ENCODE results near the gene KCNE4. TPM values are rescaled to one million over a fixed set of nuclear protein-coding genes. Genes with fewer than 3 reads are reported as not detected.
A peak's percentile ranks its signal among the peaks of the same experiment; 100 is the strongest.

The KCNE4 gene
- total RNA-seq, 1 donor from 2014 or later, result 3.2 TPM

- Mint-ChIP-seq H3K9me3 (no peaks in the 10 kb centered on the region), H3K4me1 (ENCODE audit: unreplicated experiment) (peaks cover 7% of the 10 kb centered on the region), H3K27ac (no peak overlapping the region), H3K36me3 (no peaks in the 10 kb centered on the region), H3K4me3 (no peak overlapping the region), H3K27me3 (peaks cover 2% of the 10 kb centered on the region)
- DNase-seq (ENCODE audit: extremely low spot score, unreplicated experiment), result no peak
- TF ChIP-seq, protein P1, sequence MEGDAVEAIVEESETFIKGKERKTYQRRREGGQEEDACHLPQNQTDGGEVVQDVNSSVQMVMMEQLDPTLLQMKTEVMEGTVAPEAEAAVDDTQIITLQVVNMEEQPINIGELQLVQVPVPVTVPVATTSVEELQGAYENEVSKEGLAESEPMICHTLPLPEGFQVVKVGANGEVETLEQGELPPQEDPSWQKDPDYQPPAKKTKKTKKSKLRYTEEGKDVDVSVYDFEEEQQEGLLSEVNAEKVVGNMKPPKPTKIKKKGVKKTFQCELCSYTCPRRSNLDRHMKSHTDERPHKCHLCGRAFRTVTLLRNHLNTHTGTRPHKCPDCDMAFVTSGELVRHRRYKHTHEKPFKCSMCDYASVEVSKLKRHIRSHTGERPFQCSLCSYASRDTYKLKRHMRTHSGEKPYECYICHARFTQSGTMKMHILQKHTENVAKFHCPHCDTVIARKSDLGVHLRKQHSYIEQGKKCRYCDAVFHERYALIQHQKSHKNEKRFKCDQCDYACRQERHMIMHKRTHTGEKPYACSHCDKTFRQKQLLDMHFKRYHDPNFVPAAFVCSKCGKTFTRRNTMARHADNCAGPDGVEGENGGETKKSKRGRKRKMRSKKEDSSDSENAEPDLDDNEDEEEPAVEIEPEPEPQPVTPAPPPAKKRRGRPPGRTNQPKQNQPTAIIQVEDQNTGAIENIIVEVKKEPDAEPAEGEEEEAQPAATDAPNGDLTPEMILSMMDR (conservative IDR thresholded peaks at IDR 0.05), result peak; percentile 63
Measured at GRCh38 chr2:223101340-223102039, 49.5 kb downstream of the KCNE4 start.

DNA sequence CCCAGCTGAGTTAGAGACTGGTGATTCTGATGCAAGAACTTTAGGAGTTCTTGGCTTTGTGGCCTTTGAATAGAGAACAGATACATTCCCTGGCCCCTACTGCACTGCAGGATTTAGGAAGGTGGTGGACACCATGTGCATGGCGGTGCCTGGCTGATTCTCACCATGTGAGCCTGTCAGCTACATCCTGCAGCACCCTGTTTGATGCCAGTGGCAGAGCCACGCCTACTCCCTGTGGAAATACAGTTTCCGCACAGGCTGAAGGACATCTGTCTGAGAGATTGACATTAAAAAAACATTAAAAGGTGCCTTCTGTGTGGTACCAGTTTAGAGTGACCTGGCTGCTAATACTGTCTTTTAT is 50.0 kb downstream of the KCNE4 start:
- no peak overlapping the region for H3K4me3 Mint-ChIP-seq
- H3K9me3 Mint-ChIP-seq, result no peaks in the 10 kb centered on the region
- peaks cover 7% of the 10 kb centered on the region for H3K4me1 Mint-ChIP-seq (ENCODE audit: unreplicated experiment)
- no peaks in the 10 kb centered on the region for H3K36me3 Mint-ChIP-seq
- peaks cover 2% of the 10 kb centered on the region for H3K27me3 Mint-ChIP-seq
- no peak for DNase-seq (ENCODE audit: extremely low spot score, unreplicated experiment)
- TF ChIP-seq, protein P1 (conservative IDR thresholded peaks at IDR 0.05), result no peak
- H3K27ac Mint-ChIP-seq, result no peak overlapping the region

DNA sequence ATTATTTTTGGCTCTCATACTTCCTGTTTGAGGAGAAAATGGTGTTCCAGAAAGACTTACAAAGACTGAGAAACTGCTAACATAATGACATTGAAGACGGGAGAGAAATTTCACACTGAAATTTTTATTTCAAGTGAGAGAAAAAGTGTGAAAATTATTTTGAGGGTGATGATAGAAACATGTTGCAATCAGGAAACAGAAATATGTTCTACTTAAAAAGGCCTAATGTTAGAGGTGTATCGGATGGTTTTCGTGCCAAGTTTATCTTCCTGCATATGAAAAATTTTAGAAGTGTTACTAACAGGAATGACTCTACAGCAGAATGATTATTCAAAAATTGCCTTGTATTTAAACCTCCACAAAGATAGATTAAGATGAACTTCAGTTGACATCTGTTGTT is 50.5 kb downstream of the KCNE4 start:
- Mint-ChIP-seq H3K36me3 (no peaks in the 10 kb centered on the region), H3K4me3 (no peak overlapping the region), H3K9me3 (no peaks in the 10 kb centered on the region), H3K27ac (no peak overlapping the region), H3K4me1 (ENCODE audit: unreplicated experiment) (peaks cover 7% of the 10 kb centered on the region), H3K27me3 (peaks cover 2% of the 10 kb centered on the region)
- TF ChIP-seq, protein P1 (conservative IDR thresholded peaks at IDR 0.05), result no peak
- DNase-seq (ENCODE audit: extremely low spot score, unreplicated experiment), result no peak

- Mint-ChIP-seq H3K9me3 (no peaks in the 10 kb centered on the region), H3K36me3 (no peaks in the 10 kb centered on the region), H3K27ac (no peak overlapping the region), H3K27me3 (peaks cover 2% of the 10 kb centered on the region), H3K4me1 (ENCODE audit: unreplicated experiment) (peaks cover 7% of the 10 kb centered on the region), H3K4me3 (no peak overlapping the region)
- TF ChIP-seq, protein P1 (conservative IDR thresholded peaks at IDR 0.05), result no peak
- DNase-seq (ENCODE audit: extremely low spot score, unreplicated experiment), result no peak
Measured at GRCh38 chr2:223104336-223105132, 52.5 kb downstream of the KCNE4 start.

Other genes starting within 250 kb of the KCNE4 start
- 95.8 and 96.5 TPM in 2 replicates for gene ACSL3, start 191.2 kb upstream of the KCNE4 start, total RNA-seq (ENCODE audit: low replicate concordance)